GM12892 (cell line): Measurements from ENCODE around the gene NT5E.

ENCODE experiments used
- POLR2A ChIP-seq: IDR thresholded peaks from 2 replicates; pipeline ENCODE4 v1.6.1; 2011; ENCODE audit warnings: low read depth, low read length, control low read depth
- TAF1 ChIP-seq: IDR thresholded peaks from 2 replicates; pipeline ENCODE4 v1.6.1; 2011; ENCODE audit warnings: low read depth, mild to moderate bottlenecking, control low read depth, low read length, borderline replicate concordance

DNA sequence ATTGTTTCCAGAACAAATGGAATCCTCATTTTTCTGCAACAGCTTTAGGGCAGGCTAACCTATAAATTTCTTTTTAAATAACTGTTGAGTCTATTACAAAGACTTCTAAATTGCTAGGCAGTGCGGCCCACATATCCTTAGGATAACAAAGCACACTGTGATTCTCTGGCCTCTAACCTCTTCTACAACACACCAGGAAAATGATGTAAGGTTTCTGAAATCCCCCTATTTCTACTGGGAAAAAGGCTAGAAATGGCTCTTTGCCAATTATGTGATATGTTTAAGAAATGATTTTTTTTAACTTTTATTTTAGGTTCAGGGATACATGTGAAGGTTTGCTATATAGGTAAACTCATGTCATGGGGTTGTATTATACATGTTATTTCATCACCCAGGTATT, 17.3 kb upstream of the NT5E start:
- no peak for TF ChIP-seq POLR2A
- no peak for TF ChIP-seq TAF1
